GM12891 (cell line): ENCODE results near the gene SIL1.

Experiments
- DNase-seq: peaks from one replicate; pipeline ENCODE4 v3.0.0; 2011; ENCODE audit warnings: low spot score; ENCODE audit not compliant: insufficient read length
- FAIRE-seq: peaks from 2 replicates; lab custom pipeline; 2011; peaks lifted over from hg19 to GRCh38; lab: Jason Lieb, UNC
- PAX5 ChIP-seq: IDR thresholded peaks from 2 replicates; pipeline ENCODE4 v1.6.1; 2011; ENCODE audit warnings: low read length, moderate library complexity, mild to moderate bottlenecking; ENCODE audit not compliant: insufficient read depth, severe bottlenecking
- POLR2A ChIP-seq: IDR thresholded peaks from 2 replicates; pipeline ENCODE4 v1.6.1; 2011; ENCODE audit warnings: low read depth, low read length, control low read depth
- POLR2AphosphoS5 ChIP-seq: IDR thresholded peaks from 2 replicates; pipeline ENCODE4 v1.6.1; 2011; ENCODE audit warnings: low read depth, low read length, control low read depth
- POU2F2 ChIP-seq: IDR thresholded peaks from 2 replicates; pipeline ENCODE4 v1.6.1; 2011; ENCODE audit warnings: low read depth, mild to moderate bottlenecking, control low read depth, low read length, moderate library complexity
- SPI1 ChIP-seq: IDR thresholded peaks from 2 replicates; pipeline ENCODE4 v1.6.1; 2011; ENCODE audit warnings: low read depth, low read length, control low read depth
- TAF1 ChIP-seq: IDR thresholded peaks from 2 replicates; pipeline ENCODE4 v1.6.1; 2011; ENCODE audit warnings: low read depth, low read length, control low read depth

SIL1 gene

DNA sequence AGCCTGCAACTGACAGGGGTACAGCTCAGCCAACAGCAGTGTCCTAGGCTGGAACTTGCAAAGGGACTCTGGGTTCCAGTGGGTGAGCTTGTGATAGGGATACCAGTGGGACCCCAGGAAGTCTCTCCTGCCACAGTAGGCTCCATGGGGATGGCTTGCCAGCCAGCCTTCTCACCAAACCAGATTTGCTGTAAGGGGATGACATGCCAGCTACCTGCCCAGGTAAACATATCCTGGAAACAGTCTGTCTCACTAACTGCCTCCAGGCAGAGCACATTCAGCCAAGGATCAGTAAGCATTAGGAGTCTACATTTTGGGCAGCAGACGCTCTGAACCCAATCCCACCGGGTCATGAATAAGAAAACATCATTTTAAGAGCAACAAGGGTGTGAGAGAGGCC, 49.9 kb downstream of the SIL1 start:
- TF ChIP-seq TAF1, result no peak
- DNase-seq (no peak), FAIRE-seq (no peak)

DNA sequence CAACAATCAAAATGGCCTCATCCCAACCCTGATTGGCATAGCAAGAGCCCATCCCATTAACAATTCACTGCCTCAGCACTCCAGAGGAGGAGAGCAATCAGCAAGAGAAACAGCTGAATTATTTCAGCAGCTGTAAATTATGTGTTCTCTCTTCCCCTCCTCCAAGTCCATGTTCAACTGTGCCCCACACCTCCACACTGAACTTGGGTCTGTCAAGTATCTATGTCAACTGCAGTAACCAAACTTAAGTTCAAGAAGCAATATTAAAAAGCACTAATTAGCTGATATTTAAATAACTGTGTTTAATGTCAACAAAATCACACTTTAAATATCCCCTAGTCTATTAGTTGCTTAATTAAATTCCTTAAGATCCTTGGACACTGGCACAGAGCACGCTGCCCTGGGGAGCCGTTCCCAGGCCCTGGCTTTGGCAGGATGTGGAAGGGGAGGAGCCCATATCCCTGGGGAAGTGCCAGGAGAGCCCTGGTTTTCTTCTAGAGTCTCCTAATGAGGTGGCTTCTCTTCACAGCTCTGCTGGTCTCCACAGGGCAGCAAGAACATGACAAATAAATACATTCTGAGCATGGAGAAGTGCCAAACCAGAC, 50.6 kb downstream of the SIL1 start:
- TF ChIP-seq TAF1 (no peak), SPI1 (no peak), POU2F2 (no peak), POLR2A (no peak), POLR2AphosphoS5 (no peak), PAX5 (no peak)
- no peak for FAIRE-seq
- DNase-seq, result no peak

DNA sequence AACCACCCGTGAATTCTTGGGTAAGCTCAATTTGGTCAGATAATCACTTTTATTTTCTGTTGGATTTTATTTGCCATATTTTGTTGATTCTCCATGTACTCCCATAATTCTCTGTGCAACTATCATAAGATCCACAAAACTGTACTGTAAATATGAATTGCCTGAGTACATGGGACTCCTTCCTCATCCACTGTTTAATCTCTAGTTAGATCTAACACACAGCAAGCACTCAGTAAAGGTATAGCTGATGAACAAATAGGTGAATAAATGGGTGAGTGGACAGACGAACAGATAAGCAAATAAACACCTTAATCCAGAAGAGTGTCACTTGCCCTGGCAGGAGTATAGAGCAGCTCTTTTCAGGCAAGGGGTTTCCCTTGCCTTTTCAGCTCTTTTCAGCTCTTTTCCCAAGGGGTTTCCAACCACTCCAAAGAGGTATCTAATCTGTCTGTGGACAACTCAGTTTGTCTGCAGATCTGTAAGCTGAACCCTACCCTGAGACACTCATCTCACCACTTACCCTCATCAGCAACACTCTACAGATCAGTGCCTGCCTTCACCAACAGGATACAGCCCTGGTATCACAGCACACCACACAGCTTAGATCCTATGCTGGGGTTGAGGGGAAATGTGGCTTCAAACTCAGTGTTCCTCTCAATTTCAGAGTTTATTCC, 51.2 kb downstream of the SIL1 start:
- TF ChIP-seq PAX5, result no peak
- no peak for TF ChIP-seq SPI1
- no peak for TF ChIP-seq POLR2AphosphoS5
- TF ChIP-seq TAF1, result no peak
- no peak for TF ChIP-seq POLR2A
- no peak for TF ChIP-seq POU2F2
- DNase-seq (no peak), FAIRE-seq (peak; percentile 80)

DNA sequence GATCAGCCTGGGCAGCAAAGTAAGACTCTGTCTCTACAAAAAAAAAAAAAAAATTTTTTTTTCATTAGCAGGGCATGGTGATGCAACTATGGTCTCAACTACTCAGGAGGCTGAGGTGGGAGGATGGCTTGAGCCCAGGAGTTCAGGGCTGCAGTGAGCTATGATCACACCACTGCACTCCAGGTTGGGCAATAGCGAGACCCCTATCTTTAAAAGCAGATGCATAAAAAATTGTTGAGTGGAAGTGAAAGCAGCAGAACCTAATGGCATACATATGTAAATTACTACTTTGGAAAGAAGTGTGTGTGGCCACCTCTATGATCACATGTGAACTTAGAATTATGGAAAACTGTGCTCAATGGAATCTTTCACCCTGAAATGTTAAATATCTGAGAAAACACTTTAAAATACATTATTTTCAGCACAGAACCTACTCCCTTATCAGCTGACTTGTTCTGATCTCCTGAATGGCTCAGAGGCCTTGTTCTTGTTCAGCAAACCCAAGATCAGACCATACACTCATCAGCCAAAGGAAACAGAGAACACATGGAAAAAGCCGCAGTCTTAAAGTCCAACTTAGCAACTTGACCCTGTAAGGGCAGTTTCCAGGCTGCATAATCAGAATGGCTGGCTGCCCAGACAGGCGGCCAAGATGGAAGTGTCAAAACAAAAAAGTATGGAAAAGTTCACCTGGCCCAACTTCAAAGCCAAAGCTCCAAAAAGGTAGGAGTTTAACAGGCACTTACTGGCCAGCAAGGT, 56.5 kb downstream of the SIL1 start:
- no peak for FAIRE-seq
- no peak for DNase-seq
- no peak for TF ChIP-seq POU2F2
- peak; percentile 41; the same call in 1 of the 2 replicates for TF ChIP-seq SPI1

DNA sequence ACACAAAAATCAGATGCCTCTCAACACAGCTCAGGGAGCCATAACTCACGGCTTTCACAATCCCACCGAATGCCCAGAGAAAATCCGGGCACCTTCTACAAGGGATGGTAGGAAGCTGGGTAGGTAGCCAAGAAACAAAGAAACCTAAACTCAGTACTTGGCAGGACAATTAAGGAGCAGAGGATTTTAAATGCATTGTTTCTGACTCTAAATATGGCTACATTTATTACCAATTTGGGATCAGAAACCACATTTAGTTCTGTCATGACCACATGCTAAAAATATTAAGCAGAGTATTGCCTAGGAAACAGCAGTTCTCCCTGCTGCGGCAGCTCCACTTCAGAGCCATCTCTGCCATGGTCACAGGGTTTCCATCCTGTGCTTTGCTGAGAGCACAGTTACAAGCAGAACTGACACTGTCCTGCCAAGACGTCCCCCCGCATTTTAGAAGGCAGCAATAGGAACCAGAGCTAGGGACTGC, 57.5 kb downstream of the SIL1 start:
- TF ChIP-seq PAX5 (no peak), POLR2AphosphoS5 (no peak)
- no peak for FAIRE-seq
- peak; percentile 22 for DNase-seq

DNA sequence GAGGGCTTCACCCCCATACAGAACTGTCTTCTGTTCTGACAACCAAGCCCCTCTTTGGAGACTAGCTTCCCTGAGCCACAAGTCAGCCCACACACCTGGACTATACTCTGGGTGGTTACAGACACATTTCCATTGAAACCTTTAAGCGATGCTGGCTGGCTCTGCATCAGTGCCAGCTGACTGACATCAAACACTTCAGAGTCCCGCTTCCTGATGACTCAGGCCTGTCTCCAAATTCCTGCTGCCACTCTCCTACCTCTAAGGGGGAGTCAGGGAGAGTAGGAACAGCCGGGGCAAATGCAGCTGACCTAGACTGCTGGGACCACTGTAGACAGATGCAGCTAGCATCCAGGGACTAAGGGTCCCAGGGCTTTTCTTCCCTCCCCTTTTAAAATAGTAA, 59.4 kb downstream of the SIL1 start:
- DNase-seq, result no peak
- TF ChIP-seq TAF1 (no peak), POLR2A (no peak), POLR2AphosphoS5 (no peak), POU2F2 (no peak), PAX5 (no peak)
- no peak for FAIRE-seq

DNA sequence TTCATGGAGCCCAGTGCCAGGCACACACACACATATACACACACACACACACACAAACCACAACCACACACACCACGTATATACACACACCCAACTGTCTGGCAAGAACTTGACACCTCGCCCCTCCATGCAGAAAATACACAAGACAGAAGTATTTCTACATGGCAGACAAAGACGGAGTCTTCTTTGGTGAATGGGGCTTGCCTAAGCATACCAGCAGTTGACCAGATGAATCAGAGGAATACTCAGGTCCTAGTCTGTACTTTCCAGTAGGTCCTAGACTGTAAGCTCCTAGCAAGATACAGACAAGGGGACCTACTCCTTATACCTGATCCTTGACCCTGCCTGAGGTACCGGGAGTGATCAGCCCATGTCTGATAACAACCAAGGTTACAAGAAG, 60.1 kb downstream of the SIL1 start:
- DNase-seq (no peak), FAIRE-seq (no peak)
- TF ChIP-seq SPI1, result no peak
- no peak for TF ChIP-seq POLR2A
- no peak for TF ChIP-seq POU2F2
- no peak for TF ChIP-seq TAF1
- no peak for TF ChIP-seq PAX5
- TF ChIP-seq POLR2AphosphoS5, result no peak

DNA sequence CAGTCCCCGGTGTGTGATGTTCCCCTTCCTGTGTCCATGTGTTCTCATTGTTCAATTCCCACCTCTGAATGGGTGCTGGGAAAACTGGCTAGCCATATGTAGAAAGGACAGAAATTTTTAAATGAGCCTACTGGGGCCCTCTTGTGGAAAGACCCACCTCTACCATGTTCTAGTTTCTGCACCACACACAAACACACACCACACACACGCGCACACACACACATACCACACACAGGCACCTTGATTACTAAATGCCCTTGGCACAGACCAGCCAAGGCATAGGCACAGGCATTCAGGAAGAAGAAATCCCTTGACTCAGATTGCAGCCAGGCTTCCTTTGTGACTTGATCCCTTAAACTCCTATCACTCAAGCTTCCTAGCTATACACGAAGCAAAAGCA, 60.5 kb downstream of the SIL1 start:
- DNase-seq (no peak), FAIRE-seq (peak; percentile 33)
- TF ChIP-seq POLR2AphosphoS5 (no peak), POLR2A (no peak), TAF1 (no peak), PAX5 (no peak), SPI1 (no peak), POU2F2 (no peak)

DNA sequence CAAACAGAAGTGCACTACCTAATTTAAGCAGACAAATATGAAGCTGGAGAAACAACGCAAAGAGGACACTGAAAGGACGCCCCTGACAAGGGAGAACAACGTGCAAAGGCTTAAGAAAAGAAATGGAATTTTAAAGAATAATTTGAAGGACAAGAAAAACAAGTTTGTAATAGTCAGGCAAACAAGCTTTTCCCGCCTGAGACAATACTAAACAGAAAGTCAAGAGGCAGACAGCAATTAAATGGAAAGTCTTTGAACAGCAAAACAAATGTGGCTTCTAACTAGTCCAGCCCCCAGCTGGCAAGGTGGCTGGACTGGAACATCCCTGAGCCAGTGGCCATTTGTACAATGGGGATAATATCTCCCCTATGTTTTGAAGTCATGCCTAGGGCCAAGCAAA, 63.3 kb downstream of the SIL1 start:
- FAIRE-seq (no peak), DNase-seq (no peak)
- TF ChIP-seq SPI1, result no peak
- no peak for TF ChIP-seq POLR2A
- TF ChIP-seq TAF1, result no peak
- TF ChIP-seq POLR2AphosphoS5, result no peak
- no peak for TF ChIP-seq POU2F2
- no peak for TF ChIP-seq PAX5

DNA sequence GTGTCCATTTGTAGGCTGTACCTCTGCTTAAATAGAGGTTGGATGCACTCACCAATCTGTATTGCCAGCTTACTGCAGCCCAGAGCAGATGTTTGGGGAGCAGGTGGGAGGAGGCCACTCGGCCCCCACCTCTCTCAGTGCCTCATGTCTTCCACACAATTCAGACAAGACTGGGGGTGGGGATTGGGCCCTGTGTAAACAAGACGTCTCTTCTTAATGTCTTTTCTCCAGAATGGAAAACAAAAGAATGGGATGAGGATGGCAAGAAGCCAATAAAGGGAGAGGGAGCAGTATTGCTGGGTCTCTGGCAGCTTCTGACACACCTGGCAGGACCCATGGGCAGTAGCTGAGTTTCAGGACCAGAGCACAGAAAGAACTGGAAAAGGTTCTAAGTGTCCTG, 64.9 kb downstream of the SIL1 start:
- DNase-seq (no peak), FAIRE-seq (no peak)
- TF ChIP-seq PAX5 (no peak), POLR2AphosphoS5 (no peak), TAF1 (no peak), POU2F2 (no peak)
